HEK293 (cell line): ENCODE measurements around the gene ELAVL3.
A peak's percentile ranks its signal among the peaks of the same experiment; 100 is the strongest.

Experiments used
- CTCF ChIA-PET: fragments of 350-600 bp; formaldehyde crosslinking; extraction: SDS; loops from one replicate; lab custom pipeline; 2021; ENCODE audit warnings: antibody characterized with exemption; lab: Yijun Ruan, JAX
- POLR2A ChIA-PET: fragments of 300-600 bp; formaldehyde crosslinking; extraction: SDS; loops from one replicate; lab custom pipeline; 2020; ENCODE audit warnings: antibody characterized with exemption, inconsistent platforms; lab: Yijun Ruan, JAX
- H3K27ac ChIP-seq: fragments of 200-500 bp; sonication (Bioruptor generic); 2 replicates; pipeline ENCODE4 v1.5.1; 2014; ENCODE audit warnings: low read depth, low read length, control low read depth, inconsistent platforms; ENCODE audit errors: extremely low read depth
- H3K36me3 ChIP-seq, 2 experiments: fragments of 200-500 bp in 1 of 2; sonication (Bioruptor generic) in 1 of 2; 1 replicate in 1 of 2; 2 replicates in 1 of 2; pipeline ENCODE4 v1.5.1; 2014 to 2017; ENCODE audit warnings: inconsistent platforms in 2 of 2, low read length in 2 of 2; ENCODE audit not compliant: control insufficient read depth in 2 of 2, insufficient read depth in 1 of 2
- H3K4me1 ChIP-seq: fragments of 200-500 bp; sonication (Bioruptor generic); 2 replicates; pipeline ENCODE4 v1.5.1; 2014; ENCODE audit warnings: mild to moderate bottlenecking, low read length, inconsistent platforms; ENCODE audit not compliant: control insufficient read depth, insufficient read depth
- H3K4me3 ChIP-seq: 2 replicates; pipeline ENCODE4 v1.5.1; 2011; ENCODE audit warnings: low read depth, mild to moderate bottlenecking, control low read depth, low read length, moderate library complexity
- H3K9me3 ChIP-seq: fragments of 200-500 bp; sonication (Bioruptor generic); 2 replicates; pipeline ENCODE4 v1.5.1; 2014; ENCODE audit warnings: low read depth, low read length, inconsistent platforms; ENCODE audit not compliant: control insufficient read depth, insufficient read depth
- GLIS2 ChIP-seq: fragments of 450-650 bp; formaldehyde crosslinking; IDR thresholded peaks from 2 replicates; pipeline ENCODE4 v1.5.1; 2016; ENCODE audit warnings: missing biosample characterization, missing genetic modification characterization
- HOXA7 ChIP-seq: sonication (generic); formaldehyde crosslinking; IDR thresholded peaks from 2 replicates; pipeline ENCODE4 v1.8.1; 2022; ENCODE audit warnings: missing genetic modification reagents, borderline replicate concordance
- KLF10 ChIP-seq: fragments of 450-650 bp; IDR thresholded peaks from 2 replicates; pipeline ENCODE4 v1.5.1; 2018; ENCODE audit warnings: missing biosample characterization, mild to moderate bottlenecking, missing genetic modification characterization
- SETDB1 ChIP-seq: IDR thresholded peaks from one replicate; pipeline ENCODE4 v1.6.1; 2017; ENCODE audit warnings: mild to moderate bottlenecking, low read length, moderate library complexity, mixed read lengths; ENCODE audit not compliant: insufficient read length
- ZBTB48 ChIP-seq: fragments of 450-650 bp; formaldehyde crosslinking; IDR thresholded peaks from 2 replicates; pipeline ENCODE4 v1.5.1; 2016; ENCODE audit warnings: missing biosample characterization, missing genetic modification characterization
- ZFP41 ChIP-seq: fragments of 450-650 bp; formaldehyde crosslinking; IDR thresholded peaks from 2 replicates; pipeline ENCODE4 v1.5.1; 2016; ENCODE audit warnings: missing biosample characterization, missing genetic modification characterization, borderline replicate concordance
- ZFP69B ChIP-seq: fragments of 450-650 bp; formaldehyde crosslinking; IDR thresholded peaks from 2 replicates; pipeline ENCODE4 v1.5.1; 2016; ENCODE audit warnings: missing biosample characterization, missing genetic modification characterization
- ZNF132 ChIP-seq: fragments of 450-650 bp; formaldehyde crosslinking; IDR thresholded peaks from 2 replicates; pipeline ENCODE4 v1.5.1; 2017; ENCODE audit warnings: missing biosample characterization, missing genetic modification characterization, borderline replicate concordance
- ZNF174 ChIP-seq: fragments of 450-650 bp; formaldehyde crosslinking; IDR thresholded peaks from 2 replicates; pipeline ENCODE4 v1.5.0; 2017; ENCODE audit warnings: missing biosample characterization, mild to moderate bottlenecking, missing genetic modification characterization
- ZNF175 ChIP-seq: fragments of 450-650 bp; formaldehyde crosslinking; IDR thresholded peaks from 2 replicates; pipeline ENCODE4 v1.5.1; 2016; ENCODE audit warnings: missing biosample characterization, missing genetic modification characterization
- ZNF23 ChIP-seq: fragments of 450-650 bp; formaldehyde crosslinking; IDR thresholded peaks from 2 replicates; pipeline ENCODE4 v1.5.1; 2016; ENCODE audit warnings: missing biosample characterization, missing genetic modification characterization, borderline replicate concordance
- ZNF366 ChIP-seq: fragments of 450-650 bp; formaldehyde crosslinking; conservative IDR thresholded peaks from 2 replicates; pipeline ENCODE4 v1.5.1; 2016; ENCODE audit warnings: missing biosample characterization, missing genetic modification characterization
- ZNF433 ChIP-seq: fragments of 450-650 bp; formaldehyde crosslinking; IDR thresholded peaks from 2 replicates; pipeline ENCODE4 v1.5.1; 2016; ENCODE audit warnings: missing biosample characterization, missing genetic modification characterization, low read depth
- ZNF501 ChIP-seq: fragments of 450-650 bp; formaldehyde crosslinking; IDR thresholded peaks from 2 replicates; pipeline ENCODE4 v1.5.1; 2016; ENCODE audit warnings: missing biosample characterization, missing genetic modification characterization
- ZNF561 ChIP-seq: fragments of 450-650 bp; IDR thresholded peaks from 2 replicates; pipeline ENCODE4 v1.5.1; 2018; ENCODE audit warnings: missing biosample characterization, missing genetic modification characterization, borderline replicate concordance
- ZNF707 ChIP-seq: fragments of 450-650 bp; formaldehyde crosslinking; IDR thresholded peaks from 2 replicates; pipeline ENCODE4 v1.5.1; 2016; ENCODE audit warnings: missing biosample characterization, missing genetic modification characterization
- TF ChIP-seq, protein P1 (sequence below): IDR thresholded peaks from 2 replicates; pipeline ENCODE4 v1.6.1; 2011; ENCODE audit warnings: mild to moderate bottlenecking, low read depth, low read length, borderline replicate concordance
- TF ChIP-seq, protein P2 (sequence below): fragments of 450-650 bp; formaldehyde crosslinking; IDR thresholded peaks from 2 replicates; pipeline ENCODE4 v1.5.1; 2017; ENCODE audit warnings: missing biosample characterization, missing genetic modification characterization
- TF ChIP-seq, protein P3 (sequence below): fragments of 450-650 bp; formaldehyde crosslinking; IDR thresholded peaks from 2 replicates; pipeline ENCODE4 v1.5.1; 2017; ENCODE audit warnings: missing biosample characterization, missing genetic modification characterization
- TF ChIP-seq, protein P4 (sequence below): fragments of 450-650 bp; formaldehyde crosslinking; IDR thresholded peaks from 2 replicates; pipeline ENCODE4 v1.5.1; 2016; ENCODE audit warnings: missing biosample characterization, missing genetic modification characterization
- TF ChIP-seq, protein P5 (sequence below): fragments of 450-650 bp; formaldehyde crosslinking; IDR thresholded peaks from 2 replicates; pipeline ENCODE4 v1.5.1; 2016; ENCODE audit warnings: missing biosample characterization, missing genetic modification characterization

Gene ELAVL3

DNA sequence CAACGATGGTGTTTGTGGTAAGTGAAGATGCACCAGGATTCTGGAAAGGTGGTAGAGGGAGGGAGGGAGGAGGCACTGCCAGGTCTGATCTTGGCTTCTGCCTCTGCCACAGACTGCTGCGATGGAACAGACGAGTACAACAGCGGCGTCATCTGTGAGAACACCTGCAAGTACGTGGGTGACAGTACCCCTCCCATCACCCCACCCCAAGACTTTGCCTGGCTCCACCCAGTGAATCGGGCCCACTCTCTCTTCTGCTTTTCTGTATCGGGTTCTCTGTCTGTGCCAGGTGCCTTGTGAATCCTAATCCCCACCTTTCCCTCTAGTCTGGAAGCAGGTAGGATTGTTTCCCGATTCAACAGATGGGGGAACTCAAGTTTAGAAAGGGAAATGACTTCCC lies 42.9 kb downstream of the ELAVL3 start (continued):
- TF ChIP-seq ZNF23 (tag by site-specific recombination) (no peak), ZNF175 (tag by site-specific recombination) (no peak), ZNF132 (no peak)

DNA sequence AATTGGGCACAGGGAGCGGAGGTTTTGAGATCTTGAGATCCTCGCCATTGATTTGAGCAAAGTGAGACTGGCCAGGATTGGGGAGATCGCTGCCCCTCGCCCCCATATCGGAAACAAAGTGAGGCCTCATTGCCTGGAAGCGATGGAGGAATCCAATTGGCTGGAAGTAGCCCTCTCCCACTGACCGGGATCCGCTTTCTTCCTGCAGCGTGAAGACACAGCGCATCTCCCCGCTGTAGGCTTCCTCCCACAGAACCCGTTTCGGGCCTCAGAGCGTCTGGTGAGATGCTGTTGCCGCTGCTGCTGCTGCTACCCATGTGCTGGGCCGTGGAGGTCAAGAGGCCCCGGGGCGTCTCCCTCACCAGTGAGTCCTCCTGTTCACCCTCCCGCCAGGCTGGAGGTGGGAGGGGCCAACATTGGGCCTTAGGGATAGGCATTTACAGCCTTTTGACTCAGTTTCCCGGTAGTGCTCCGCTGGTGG lies 45.0 kb downstream of the ELAVL3 start:
- H3K9me3 ChIP-seq: no peaks in the 10 kb centered on the region
- peak overlapping the region; percentile 4; the same call in 1 of the 2 replicates for H3K27ac ChIP-seq
- POLR2A ChIA-PET: interaction anchor here (1.0 to 2.3 kb wide), 8 partner anchors 20 to 142 kb away, joined by 3 to 27 read pairs (median 4); partner anchors contain the start of genes CCDC159, EPOR, SWSAP1 and TMEM205
- no peak for TF ChIP-seq ZNF366 (tag by site-specific recombination)
- 0 out of 2 replicates have a peak, but pooled peaks have one; percentile 44 for TF ChIP-seq ZNF501 (tag by site-specific recombination)
- TF ChIP-seq, protein P1, sequence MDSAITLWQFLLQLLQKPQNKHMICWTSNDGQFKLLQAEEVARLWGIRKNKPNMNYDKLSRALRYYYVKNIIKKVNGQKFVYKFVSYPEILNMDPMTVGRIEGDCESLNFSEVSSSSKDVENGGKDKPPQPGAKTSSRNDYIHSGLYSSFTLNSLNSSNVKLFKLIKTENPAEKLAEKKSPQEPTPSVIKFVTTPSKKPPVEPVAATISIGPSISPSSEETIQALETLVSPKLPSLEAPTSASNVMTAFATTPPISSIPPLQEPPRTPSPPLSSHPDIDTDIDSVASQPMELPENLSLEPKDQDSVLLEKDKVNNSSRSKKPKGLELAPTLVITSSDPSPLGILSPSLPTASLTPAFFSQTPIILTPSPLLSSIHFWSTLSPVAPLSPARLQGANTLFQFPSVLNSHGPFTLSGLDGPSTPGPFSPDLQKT: 0 out of 2 replicates have a peak, but pooled peaks have one; percentile 8
- TF ChIP-seq ZFP69B (tag by site-specific recombination): 0 out of 2 replicates have a peak, but pooled peaks have one; percentile 5
- H3K4me1 ChIP-seq: 0 out of 2 replicates have a peak, but pooled peaks cover 4% of the 10 kb centered on the region
- peak overlapping the region; percentile 91 for H3K4me3 ChIP-seq
- CTCF ChIA-PET: interaction anchor here (0.6 to 4.3 kb wide), 17 partner anchors 8 to 344 kb away, joined by 3 to 66 read pairs (median 5); partner anchors contain the start of gene EPOR
- peaks cover 22 to 33% of the 10 kb centered on the region in 2 experiments; a peak in 2 of 3 replicates for H3K36me3 ChIP-seq

DNA sequence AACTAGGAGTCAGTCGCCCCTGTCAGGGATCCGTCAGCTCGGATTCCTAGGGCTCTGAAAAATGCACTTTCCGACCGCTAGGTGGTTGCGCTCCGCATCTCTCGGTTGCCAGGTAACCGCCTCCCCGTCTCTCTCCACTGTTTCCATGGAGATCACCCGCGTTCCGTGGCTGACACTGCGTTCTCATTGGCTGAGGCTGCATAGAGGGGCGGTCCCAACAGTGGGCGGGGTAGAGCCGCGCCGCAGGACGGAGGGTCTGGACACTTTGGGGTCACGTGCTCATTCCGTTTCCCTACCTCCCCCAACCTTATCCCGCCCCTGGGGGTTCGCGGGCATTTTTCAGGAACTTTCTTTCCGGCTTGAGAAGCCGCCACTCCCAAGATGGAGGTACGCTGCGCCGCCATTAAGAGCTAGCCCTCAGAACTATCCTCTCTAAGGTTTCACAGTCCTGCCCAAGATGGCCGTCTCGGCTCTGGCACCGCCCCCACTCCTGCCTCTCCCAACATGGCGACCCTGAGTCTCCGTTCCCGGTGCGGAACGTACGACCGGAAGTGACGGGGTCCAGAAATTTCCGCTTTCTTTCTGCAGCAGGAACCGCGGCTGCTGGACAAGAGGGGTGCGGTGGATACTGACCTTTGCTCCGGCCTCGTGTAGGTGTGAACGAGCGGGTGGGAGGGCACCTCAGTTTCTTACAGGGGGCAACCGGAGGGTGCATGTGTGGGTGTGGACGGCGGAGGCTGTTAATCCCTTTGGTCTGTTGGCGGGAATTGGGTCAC lies 45.6 kb downstream of the ELAVL3 start, which contains the start of the genes ODAD3 and PRKCSH:
Gene ODAD3, minus strand, starts transcription at position 65 of the 776 bp plus-strand sequence. CDS start 105 bp downstream, outside the sequence.
Gene PRKCSH, plus strand, starts transcription at position 579 of the 776 bp plus-strand sequence. CDS start 483 bp downstream, outside the sequence.
- peak within 1 kb of the TSS; percentile 91 for H3K4me3 ChIP-seq
- CTCF ChIA-PET: interaction anchor here (0.6 to 4.3 kb wide), 20 partner anchors 8 to 343 kb away, joined by 3 to 66 read pairs (median 4); partner anchors contain the start of gene EPOR
- 0 out of 2 replicates have a peak, but pooled peaks cover 4% of the 10 kb centered on the region for H3K4me1 ChIP-seq
- H3K9me3 ChIP-seq: no peaks in the 10 kb centered on the region
- peak within 1 kb of the TSS; percentile 4; the same call in 1 of the 2 replicates for H3K27ac ChIP-seq
- POLR2A ChIA-PET: interaction anchor here (0.6 to 2.3 kb wide), 10 partner anchors 10 to 141 kb away, joined by 3 to 27 read pairs (median 3); partner anchors contain the start of genes CCDC159, EPOR, SWSAP1 and TMEM205
- H3K36me3 ChIP-seq: peaks cover 22 to 31% of the 10 kb centered on the region in 2 experiments; a peak in 2 of 3 replicates
- TF ChIP-seq, protein P2, sequence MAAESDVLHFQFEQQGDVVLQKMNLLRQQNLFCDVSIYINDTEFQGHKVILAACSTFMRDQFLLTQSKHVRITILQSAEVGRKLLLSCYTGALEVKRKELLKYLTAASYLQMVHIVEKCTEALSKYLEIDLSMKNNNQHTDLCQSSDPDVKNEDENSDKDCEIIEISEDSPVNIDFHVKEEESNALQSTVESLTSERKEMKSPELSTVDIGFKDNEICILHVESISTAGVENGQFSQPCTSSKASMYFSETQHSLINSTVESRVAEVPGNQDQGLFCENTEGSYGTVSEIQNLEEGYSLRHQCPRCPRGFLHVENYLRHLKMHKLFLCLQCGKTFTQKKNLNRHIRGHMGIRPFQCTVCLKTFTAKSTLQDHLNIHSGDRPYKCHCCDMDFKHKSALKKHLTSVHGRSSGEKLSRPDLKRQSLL (tag by site-specific recombination): no peak
- TF ChIP-seq, protein P3, sequence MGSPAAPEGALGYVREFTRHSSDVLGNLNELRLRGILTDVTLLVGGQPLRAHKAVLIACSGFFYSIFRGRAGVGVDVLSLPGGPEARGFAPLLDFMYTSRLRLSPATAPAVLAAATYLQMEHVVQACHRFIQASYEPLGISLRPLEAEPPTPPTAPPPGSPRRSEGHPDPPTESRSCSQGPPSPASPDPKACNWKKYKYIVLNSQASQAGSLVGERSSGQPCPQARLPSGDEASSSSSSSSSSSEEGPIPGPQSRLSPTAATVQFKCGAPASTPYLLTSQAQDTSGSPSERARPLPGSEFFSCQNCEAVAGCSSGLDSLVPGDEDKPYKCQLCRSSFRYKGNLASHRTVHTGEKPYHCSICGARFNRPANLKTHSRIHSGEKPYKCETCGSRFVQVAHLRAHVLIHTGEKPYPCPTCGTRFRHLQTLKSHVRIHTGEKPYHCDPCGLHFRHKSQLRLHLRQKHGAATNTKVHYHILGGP (tag by site-specific recombination): no peak
- TF ChIP-seq, protein P4, sequence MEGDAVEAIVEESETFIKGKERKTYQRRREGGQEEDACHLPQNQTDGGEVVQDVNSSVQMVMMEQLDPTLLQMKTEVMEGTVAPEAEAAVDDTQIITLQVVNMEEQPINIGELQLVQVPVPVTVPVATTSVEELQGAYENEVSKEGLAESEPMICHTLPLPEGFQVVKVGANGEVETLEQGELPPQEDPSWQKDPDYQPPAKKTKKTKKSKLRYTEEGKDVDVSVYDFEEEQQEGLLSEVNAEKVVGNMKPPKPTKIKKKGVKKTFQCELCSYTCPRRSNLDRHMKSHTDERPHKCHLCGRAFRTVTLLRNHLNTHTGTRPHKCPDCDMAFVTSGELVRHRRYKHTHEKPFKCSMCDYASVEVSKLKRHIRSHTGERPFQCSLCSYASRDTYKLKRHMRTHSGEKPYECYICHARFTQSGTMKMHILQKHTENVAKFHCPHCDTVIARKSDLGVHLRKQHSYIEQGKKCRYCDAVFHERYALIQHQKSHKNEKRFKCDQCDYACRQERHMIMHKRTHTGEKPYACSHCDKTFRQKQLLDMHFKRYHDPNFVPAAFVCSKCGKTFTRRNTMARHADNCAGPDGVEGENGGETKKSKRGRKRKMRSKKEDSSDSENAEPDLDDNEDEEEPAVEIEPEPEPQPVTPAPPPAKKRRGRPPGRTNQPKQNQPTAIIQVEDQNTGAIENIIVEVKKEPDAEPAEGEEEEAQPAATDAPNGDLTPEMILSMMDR: peak; percentile 96
- TF ChIP-seq, protein P5, sequence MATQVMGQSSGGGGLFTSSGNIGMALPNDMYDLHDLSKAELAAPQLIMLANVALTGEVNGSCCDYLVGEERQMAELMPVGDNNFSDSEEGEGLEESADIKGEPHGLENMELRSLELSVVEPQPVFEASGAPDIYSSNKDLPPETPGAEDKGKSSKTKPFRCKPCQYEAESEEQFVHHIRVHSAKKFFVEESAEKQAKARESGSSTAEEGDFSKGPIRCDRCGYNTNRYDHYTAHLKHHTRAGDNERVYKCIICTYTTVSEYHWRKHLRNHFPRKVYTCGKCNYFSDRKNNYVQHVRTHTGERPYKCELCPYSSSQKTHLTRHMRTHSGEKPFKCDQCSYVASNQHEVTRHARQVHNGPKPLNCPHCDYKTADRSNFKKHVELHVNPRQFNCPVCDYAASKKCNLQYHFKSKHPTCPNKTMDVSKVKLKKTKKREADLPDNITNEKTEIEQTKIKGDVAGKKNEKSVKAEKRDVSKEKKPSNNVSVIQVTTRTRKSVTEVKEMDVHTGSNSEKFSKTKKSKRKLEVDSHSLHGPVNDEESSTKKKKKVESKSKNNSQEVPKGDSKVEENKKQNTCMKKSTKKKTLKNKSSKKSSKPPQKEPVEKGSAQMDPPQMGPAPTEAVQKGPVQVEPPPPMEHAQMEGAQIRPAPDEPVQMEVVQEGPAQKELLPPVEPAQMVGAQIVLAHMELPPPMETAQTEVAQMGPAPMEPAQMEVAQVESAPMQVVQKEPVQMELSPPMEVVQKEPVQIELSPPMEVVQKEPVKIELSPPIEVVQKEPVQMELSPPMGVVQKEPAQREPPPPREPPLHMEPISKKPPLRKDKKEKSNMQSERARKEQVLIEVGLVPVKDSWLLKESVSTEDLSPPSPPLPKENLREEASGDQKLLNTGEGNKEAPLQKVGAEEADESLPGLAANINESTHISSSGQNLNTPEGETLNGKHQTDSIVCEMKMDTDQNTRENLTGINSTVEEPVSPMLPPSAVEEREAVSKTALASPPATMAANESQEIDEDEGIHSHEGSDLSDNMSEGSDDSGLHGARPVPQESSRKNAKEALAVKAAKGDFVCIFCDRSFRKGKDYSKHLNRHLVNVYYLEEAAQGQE (tag by site-specific recombination): peak; percentile 49; the same call in 1 of the 2 replicates
- TF ChIP-seq ZNF707 (tag by site-specific recombination) (no peak), HOXA7 (CRISPR knock-in tag) (no peak), SETDB1 (no peak), ZBTB48 (tag by site-specific recombination) (peak; percentile 99; the same call in 1 of the 2 replicates), GLIS2 (tag by site-specific recombination) (peak; percentile 75), ZNF433 (tag by site-specific recombination) (no peak), ZNF561 (tag by site-specific recombination) (no peak; the same call in 1 of the 2 replicates), ZNF174 (tag by site-specific recombination) (no peak), KLF10 (tag by site-specific recombination) (peak; percentile 75; the same call in 1 of the 2 replicates), ZFP41 (no peak)
